NCI-H524 treated with DMSO at 0.1 percent for 48 hours (cell line): Measurements from ENCODE around the gene RGS12.

ENCODE experiments used
- DNase-seq: peaks from one replicate; lab custom pipeline; 2025; lab: John Stamatoyannopoulos, UW

RGS12 gene

DNA sequence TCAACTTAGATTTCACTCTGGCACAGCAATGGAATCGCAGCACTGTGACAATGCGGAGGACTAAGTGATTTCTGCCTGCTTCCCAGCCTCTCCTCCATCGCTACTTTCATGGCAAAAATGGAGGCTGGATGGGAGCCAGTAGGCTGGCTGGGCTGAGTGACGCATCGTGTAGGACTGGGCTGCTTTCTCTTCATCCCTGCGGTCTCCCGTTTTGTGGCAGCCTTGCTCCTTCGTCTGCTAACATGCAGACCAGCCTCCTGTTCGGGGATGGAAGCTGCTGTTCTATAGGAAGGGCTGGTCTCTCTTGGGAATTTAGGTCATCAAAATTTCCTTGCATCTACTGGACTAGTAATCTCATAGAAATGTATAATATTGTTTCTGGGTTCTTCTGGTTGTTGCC is 15.8 kb upstream of the RGS12 start:
- no peak for DNase-seq

DNA sequence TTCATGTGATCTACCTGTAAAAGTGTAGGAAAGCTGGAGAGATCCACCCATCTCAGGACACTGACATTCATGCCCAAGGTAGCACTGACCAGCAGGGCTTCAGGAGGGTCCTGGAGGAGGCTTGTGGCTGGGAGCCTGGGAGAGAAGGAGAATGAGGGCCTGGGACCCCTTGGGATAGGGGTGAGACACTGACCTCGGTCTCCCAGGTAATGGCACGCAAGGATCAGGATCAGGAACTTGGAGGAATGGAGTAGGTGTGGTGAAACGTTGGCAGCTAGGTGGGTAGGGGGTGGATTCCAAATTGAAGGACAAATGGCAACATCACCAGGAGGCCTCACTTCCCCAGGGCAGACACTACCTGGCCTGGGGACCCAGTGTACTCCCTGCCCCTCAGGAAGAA is 12.4 kb upstream of the RGS12 start:
- DNase-seq: no peak

DNA sequence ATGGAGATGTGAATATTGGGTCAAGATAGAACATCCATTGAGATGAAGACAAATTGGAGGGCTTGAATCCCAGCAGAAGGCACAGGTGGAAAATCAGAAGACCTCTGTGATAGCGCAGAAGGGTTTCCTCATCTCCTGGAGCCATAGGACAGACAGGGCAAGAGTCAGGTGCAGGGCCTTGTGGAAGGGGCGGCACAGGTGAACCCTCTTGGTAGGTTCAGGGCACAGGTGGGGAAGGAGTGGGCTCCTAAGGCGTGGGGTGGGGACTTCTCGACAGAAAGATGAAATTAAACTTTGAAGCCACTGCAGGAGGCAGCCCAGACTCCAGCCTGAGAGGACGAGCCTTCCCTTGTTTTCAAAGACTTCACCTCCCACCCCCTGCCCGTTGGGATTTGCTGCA is 9.3 kb upstream of the RGS12 start:
- DNase-seq: no peak

DNA sequence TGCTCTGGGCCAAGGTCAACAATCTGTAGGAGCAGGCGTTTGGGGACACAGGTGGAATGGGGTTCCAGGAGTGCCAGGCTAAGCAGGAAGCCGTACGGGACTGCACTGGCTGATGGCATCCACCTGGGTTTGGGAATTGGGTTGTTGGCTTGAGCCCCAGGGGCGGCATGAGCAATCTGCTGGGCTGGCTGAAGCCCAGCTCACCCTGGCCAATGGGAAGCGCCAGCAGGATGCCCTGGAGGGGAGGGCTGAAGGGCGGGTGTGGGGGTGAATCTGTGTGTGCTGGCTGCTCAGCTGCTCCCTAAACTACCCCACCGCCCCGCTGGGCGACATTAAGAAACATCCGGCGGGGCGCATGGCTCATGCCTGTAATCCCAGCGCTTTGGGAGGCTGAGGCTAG is 8.9 kb upstream of the RGS12 start:
- DNase-seq: no peak

DNA sequence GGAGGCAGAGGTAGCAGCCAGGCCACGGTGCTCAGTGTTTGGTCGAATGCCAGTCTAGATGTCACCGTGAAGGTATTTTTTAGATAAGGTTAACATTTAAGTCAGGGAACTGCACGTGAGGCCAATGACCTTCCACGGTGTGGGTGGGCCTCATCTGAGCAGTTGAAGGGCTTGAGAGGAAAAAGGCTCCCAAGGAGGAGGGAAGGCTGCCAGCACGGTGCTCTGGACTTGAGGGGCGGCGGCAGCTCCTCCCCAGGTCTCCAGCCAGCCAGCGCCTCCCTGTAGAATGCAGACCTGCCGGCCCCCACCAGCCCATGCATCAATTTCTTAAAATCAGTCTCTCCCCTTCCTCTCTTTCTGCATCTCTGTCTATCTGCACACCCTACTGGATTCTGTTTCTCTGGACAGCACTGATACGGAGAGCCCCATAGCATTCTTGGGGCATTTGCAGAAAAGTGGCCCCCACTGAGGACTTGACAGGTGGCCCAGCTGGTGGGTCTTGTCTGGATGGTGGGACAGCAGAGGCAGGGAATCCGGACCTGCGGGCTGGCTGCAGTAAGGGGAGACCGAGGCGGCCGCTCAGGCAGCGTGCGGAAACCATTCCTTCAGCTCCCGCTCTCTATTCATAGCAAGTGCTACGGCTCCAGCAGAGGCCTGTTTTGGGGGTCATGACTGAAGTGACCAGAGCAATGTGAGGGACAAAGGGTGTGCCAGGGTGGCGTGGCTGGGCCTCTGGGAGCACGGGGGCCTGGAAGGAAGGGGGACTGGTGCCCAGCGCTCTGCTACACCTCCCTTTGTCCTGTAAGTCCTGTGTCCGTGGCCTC is 7.9 kb upstream of the RGS12 start:
- DNase-seq: no peak

DNA sequence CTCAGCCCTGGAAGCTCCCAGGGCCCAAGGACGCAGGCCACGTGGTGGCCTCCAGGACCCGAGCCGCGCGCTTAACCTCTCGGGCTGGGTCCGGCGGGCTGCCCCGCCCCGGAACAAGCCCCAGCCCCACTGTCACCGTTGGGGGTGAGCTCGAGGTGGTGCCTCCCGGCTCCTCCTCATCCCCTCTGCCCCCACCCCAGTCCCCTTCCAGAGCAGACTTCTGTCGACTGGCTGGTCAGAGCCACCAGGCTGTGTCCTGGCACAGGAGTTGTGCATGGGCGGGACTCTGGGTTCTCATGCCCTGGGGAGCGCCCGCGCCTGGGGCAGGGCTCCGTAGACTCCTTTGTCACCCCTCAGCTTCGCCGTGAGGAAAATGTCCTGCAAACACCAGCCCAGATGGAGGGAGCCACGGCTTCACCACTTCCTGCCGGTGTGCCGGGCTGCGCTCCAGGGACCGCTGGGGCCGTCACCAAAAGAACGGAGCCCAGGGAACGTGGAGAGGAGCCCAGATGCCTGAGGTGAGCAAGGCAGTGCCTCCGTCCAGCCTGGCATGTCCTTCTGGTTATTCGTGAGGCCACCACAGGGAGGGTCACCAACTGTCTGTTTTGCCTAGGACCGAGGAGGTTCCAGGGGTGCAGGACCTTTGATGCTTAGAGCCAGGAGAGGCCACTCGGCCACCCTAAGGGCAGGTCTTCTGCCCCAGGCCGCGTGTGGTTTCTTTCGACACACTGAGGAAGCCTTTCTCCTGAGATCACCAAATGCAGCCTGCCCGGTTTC is 7.1 kb upstream of the RGS12 start:
- no peak for DNase-seq

DNA sequence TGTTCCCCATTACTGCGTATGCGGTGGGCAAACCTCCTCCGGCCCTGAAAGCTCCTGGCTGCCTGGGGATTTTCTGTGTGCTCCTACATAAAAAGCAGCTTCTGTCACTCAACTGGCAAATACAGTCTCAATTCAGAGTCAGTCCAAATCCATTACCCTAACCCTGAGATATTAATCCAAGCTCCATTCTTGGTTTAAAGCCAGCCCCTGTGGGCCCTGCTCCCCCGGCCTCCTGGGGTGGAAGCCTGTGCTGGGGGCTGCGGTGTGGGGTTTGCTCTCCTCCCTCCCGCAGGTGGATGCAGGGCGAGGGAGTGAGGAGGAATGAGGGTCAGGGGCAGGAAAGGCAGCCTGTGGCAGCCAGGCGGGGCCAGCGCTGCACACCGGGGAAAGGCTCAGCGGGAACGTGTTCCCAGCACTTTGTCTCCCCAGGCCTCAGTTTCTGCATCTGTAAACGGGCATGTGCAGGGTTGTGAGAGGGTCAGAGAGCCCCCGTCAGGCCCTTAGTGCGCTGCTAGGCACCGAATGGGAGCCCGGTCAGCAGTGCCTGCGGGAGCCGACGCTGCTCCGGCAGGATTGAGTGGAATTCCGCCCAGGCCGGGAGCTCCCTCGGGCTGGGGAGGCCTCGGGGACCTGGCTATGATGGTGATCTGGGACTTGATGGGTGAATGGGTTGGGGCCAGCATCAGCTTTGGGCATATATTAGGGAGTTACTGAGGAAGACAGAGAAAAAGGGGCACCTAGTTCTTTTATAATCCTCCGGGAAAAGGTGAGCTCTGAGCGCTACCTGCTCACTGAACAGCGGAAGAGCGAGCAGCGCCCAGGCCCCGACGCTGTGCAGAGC is 6.3 kb upstream of the RGS12 start:
- DNase-seq: no peak

DNA sequence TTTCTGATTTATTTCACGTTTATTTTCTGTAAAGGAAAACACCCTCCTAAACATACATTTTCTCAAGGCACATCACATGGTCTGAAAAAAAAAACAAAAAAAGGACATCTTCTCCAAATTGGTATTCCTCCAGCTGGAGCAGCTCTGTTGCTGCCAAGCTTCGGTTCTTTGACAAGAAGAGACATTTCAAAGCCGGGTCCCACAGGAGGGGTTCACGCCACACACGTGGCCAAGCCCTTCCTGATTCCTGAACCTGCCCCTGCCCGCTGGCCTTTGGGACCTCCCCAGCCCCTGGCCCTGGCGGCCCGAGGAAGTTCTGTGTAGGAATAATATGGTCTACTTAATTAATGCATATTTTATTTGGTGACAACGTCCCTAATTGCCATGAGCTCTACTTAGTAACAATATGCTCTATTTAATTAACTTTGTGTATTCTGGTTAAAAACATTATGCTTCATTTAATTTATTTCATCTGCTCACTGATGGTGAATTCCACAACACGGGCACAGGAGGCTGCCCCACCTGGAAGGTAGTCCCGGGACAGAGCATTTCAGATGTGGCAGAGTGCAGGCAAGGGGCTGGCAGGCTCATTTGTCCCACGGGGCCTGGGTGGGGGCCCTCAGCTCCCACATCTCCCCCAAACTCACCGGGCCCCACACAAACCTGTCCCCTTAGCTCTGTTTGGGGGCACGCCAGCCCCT is 5.4 kb upstream of the RGS12 start:
- DNase-seq: no peak

DNA sequence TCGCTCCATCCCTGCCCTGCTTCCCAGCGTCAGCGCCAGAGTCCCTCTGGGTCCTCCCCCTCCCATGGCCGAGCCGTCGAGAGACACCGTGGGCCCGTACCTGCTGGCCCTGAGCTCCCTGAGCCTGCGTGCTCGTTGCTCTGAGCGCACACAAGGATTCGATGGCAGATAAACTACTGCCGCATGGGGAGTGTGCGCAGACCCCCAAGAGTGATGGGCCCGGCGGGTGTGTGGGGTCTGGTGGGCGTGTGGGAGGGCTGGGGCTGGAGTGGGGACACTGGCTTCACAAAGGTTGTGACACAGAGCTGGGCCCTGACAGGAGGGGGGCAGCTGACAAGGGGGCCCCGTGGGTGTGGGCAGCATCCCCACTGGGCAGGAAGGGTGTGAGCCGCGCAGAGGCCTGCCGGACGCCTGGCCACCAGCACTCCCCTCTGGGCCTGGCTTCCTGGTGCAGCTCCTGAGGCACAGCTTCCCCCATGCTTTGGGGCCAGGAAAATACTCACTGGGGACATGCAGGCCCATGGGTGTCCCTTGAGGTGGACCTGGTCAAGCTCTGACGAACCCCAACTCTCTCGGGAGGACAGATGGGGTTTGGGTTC is 4.8 kb upstream of the RGS12 start:
- no peak for DNase-seq

DNA sequence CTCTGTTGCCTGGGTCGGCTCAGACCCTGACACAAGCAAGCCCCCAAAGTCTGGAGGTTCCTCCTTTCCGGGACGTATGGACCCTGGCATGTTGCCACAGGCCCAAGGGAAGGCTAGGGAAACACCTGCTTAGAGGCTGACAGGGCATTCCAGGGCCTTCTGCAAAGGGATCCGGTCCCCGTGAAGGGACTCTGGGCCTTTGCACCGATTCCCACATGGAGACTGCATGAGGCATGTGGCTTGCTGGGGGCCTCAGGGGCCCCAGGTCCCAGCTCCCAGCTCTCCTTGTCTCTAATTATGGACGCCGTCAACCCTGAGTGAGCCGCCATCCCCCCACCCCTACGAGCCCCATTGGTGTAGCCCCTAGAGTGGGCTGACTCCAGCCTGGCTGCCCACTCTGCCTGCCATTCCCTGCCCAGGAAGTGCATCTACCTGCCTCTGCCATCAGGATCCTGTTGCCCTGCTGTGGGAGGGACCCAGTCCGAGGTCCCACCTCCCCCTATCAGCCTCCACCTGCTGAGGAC is 4.2 kb upstream of the RGS12 start:
- DNase-seq: no peak

DNA sequence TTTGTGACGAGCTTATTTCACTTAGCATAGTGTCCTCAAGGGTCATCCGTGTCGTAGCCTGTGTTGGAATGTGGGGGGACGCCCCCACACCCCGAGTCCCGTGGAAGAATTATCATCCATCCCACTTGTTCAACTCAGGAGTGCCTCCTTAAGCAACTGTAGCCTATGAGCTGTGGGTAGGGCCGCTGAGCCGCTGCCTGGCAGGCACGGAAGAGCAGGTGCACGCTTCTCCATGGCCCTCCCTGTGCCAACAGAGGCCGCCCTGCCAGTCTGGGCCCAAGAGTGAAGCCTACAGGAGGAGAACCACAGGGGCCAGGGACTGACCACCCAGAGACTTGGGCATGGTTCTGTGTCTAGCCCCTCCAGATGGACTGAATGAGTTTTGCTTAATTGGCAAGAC is 2.3 kb upstream of the RGS12 start:
- DNase-seq: no peak

DNA sequence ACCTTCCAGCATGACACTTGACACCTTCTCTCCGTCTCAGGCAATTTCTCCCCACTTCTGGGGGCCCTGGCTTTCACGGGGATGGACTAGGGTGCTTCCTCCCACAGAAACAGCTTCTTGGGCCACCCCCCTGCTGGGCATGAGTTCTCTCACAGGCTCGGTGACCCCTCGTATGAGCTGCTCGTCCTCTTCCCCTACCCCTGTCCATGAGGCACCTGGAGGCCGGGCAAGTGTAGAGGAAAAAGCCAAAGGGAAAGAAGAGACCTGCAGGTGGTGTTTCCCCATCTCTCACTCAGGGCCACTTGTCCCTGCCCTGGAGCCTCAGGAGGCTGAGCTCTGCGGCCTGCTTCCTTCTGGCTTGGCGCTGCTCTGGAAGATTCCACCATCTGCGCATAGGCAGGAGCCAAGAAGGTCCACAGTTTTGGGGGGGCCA is 1.9 kb upstream of the RGS12 start:
- DNase-seq: no peak

DNA sequence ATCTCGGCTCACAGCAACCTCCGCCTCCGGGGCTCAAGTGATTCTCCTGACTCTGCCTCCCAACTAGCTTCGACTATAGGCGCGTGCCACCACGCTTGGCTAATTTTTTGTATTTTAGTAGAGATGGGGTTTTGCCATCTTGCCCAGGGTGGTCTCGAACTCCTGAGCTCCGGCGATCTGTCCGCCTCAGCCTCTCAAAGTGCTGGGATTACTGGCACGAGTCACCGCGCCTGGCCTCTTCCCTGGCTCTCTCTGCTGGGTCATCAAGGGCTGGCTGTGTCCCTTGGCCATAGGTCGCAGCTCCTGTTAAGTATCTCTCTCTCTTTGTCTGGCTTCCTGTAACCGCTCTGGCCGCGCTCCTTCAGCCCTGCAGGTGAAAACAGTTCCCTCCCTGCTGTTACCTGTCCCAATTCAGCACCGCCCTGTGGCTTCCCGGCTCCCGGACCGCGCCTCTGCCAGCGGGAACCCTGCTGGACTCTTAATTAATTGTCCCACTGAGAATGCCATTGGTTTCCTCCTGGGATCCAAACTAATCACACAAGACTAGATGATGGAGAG is 1.3 kb upstream of the RGS12 start:
- DNase-seq: no peak

DNA sequence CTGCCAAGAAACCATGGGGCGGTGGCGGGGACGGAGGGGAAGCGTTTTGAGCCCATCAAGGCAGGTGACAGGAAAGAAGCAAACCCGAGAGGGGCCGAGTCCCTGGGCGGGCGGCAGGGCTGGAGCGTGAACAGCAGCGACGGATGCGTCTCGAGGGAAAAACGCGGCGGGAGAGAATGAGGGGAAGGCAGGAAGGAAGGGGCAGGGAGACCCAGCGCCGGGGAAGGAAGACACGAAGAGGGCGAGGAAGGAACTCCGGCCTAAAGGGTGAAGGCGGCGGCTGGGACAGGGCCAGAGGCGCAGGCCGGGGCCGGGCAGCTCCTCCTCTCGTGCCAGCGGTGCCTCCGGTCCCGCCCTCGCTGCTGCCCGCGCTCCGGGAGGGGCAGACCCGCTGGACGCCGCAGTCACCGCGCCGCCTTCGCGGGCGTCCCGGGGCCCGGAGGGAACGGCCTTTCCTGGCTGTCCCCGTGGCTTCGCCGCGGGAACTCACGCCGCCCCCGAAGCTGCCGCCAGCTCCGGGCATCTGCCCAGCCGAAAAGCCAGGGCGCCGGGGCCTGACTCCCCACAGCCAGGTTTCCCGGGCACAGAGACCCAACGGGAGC is 751 bp upstream of the RGS12 start:
- no peak for DNase-seq

DNA sequence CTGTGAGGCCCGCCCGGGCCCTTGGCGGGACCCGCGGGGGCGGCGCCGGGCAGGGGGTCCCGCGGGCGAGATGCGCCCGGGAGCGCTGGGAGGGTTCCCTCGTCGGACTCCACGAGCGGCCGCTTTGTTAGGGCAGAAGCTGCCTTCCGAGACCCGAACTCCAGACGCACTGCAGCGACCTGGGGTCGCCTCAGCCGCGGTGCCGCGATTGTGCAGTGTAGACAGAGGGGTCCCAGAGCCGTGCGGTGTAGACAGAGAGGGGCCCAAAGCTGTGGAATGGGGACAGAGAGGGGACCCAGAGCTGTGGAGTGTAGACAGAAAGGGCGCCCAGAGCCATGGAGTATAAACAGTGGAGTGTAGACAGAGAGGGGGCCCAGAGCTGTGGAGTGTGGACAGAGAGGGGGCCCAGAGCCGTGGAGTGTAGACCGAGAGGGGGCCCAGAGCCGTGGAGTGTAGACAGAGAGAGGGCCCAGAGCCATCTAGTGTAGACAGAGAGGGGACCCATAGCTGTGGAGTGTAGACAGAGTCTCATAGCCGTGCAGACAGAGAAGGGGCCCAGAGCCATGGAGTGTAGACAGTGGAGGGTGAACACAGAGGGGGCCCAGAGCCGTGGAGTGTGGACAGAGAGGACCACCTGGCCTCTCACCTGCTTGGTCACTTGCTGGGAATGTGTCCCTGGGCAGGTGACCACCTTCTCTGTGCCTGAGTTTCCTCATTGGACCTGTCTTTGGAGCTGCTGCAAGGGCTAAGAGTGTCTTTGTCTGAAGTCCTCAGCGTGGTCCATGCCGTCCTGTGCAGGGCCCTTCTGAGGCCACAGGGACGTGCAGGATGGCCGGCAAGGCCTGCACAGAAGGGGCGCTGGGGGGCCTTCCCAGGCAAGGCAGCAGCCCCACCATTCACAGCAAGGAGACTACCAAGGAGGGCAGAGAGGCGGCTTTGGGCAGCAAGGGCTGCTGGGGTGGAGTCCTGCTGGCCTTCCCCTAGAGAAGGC is 875 bp downstream of the RGS12 start:
- DNase-seq: no peak

DNA sequence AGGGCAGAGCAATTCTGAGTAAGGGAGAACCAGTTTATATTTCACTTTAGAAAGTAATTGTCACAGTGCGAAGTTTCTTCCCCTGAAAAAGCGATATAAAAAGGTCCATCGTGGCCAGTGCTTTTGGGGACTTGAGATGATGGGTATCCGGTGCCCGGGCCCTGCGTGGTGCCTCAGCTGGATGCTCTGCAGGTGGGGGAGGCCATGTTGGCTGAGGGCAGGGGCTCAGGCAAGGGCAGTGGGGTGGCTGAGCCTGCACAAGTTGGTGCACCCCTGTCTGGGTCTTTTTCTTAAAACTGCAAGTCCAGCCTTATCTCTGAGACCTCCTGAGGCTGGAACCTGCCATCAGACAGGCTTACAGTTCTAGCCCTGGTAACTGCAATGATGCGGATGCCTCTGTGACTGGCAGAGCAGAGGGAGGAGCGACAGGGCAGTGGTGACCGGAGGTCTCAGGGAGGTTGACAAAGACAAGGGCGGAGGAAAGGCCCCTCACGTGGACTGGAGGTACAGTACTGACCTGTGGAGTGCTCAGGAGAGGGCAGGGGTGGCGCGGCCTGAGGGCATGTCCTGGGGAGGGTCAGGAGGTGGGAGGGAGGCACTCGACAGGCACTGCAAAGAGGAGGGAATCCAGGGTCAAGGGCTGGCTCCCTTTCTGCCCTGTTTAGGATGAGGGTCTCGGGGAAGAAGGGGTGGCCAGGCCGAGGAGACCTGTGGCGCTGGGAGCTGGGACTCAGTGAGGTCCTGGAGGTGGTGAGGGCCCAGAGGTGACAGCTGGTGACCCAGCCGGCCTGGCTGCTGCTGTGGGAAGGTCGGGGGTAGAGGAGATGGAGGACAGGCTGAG is 1.8 kb downstream of the RGS12 start:
- no peak for DNase-seq

DNA sequence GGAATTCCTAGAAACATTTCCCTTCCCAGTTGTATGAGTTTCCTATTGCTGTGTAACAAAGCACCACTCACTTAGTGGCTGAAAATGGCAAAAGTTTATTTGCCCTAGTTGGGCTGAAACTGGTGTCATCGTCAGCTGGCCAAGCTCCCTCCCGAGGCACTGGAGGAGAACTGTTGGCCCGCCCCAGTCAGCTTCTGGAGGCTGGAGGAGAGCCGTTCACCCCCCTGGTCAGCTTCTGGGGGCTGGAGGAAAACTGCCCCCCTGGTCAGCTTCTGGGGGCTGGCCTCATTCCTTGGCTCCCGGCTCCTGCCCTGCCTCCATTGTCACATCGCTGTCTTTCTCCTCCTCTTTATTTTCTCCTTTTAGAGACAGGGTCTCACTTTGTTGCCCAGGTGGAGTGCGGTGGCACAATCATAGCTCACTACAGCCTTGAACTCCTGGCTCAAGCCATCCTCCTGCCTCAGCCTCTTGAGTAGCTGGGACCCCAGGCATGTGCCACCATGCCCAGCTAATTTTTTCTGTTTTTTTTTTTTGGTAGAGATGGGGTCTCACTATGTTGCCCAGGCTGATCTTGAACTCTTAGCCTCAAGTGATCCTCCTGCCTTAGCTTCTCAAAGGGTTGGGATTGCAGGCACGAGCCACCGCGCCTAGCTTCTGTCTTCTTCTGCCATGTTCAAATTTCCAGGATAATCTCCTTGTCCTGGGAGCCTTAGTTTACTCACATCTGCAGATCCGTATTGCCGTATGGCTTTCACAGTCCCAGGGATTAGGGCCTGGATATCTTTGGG is 3.2 kb downstream of the RGS12 start:
- DNase-seq: no peak

DNA sequence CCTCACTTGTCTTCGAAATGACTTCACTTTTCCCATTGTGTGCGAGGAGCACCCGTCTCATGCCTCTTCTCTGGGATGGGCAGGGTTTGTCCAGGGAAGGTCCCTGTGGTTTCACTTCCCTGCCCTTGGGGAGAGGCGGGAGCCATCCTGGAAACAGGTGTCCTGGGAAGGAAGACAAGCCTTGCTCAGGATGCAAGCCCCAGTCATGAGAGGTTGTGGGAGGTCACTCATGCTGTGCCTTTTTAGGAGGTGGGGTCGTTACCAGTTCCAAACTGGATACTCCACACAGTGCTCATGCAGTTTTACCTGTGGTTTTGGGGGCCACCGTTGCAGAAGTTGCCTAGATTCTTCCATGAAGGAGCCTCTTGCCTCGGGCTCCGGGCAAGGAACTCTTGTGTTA is 3.8 kb downstream of the RGS12 start:
- DNase-seq: no peak
